A549 (cell line): ENCODE results near the gene SORCS2.

ENCODE experiments used
- CHD4 ChIP-seq: fragments of 200-600 bp; sonication (generic); IDR thresholded peaks from 2 replicates; pipeline ENCODE4 v1.6.1; 2016; ENCODE audit warnings: antibody characterized with exemption, mild to moderate bottlenecking, borderline replicate concordance
- CTCF ChIP-seq: fragments of >200 bp; sonication (Bioruptor Twin); formaldehyde crosslinking; IDR thresholded peaks from 3 replicates; pipeline ENCODE4 v1.5.1; 2016
- EHMT2 ChIP-seq: fragments of 200-600 bp; sonication (generic); IDR thresholded peaks from 2 replicates; pipeline ENCODE4 v1.6.1; 2016; ENCODE audit warnings: antibody characterized with exemption, low read depth, mild to moderate bottlenecking, moderate library complexity
- JUN ChIP-seq, 2 experiments: fragments of >200 bp; sonication (Bioruptor Twin); formaldehyde crosslinking; IDR thresholded peaks; 2 replicates in 1 of 2; 3 replicates in 1 of 2; pipeline ENCODE4 v1.6.1; 2016 to 2017
- KDM5A ChIP-seq: fragments of 200-600 bp; sonication (generic); IDR thresholded peaks from 2 replicates; pipeline ENCODE4 v1.6.1; 2016; ENCODE audit warnings: antibody characterized with exemption, mild to moderate bottlenecking
- MYC ChIP-seq: IDR thresholded peaks from 2 replicates; pipeline ENCODE4 v1.6.1; 2012; ENCODE audit warnings: mild to moderate bottlenecking, inconsistent platforms, low read length, improper control_type of control experiment, borderline replicate concordance
- REST ChIP-seq: fragments of 200-600 bp; sonication (generic); IDR thresholded peaks from 2 replicates; pipeline ENCODE4 v1.6.1; 2016; ENCODE audit warnings: antibody characterized with exemption, mild to moderate bottlenecking, moderate library complexity
- TP53 ChIP-seq: fragments of 250-450 bp; sonication (Bioruptor Pico); IDR thresholded peaks from 2 replicates; pipeline ENCODE4 v1.5.0; 2021; ENCODE audit warnings: mild to moderate bottlenecking, moderate library complexity
- TF ChIP-seq, protein P1 (sequence below): IDR thresholded peaks from 2 replicates; pipeline ENCODE4 v1.6.1; 2012
- TF ChIP-seq, protein P2 (sequence below): fragments of >200 bp; sonication (Bioruptor Twin); formaldehyde crosslinking; IDR thresholded peaks from 3 replicates; pipeline ENCODE4 v1.6.1; 2016

DNA sequence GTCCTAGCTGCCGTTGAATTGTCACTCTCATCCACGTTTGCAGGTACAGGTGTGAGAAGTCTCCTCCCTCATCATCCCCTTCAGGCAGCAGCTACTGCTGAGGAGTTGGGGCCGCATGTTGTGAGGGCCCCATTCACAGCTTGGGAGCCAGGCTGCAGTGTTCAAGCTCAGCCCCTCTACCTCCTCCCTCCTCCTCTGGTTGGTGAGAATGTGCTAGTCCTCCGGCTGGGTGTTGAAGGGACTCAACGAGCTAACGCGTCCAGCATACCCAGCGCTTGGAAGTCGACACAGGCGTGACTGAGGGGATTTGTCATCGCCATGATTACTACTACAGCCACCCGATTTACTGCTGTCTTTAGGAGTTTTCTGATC lies 324.4 kb downstream of the SORCS2 start:
- no peak for TF ChIP-seq REST
- no peak for TF ChIP-seq JUN (IDR thresholded peaks at IDR 0.05)
- TF ChIP-seq CTCF = no peak
- no peak for TF ChIP-seq CHD4
- TF ChIP-seq MYC = no peak
- TF ChIP-seq, protein P1, sequence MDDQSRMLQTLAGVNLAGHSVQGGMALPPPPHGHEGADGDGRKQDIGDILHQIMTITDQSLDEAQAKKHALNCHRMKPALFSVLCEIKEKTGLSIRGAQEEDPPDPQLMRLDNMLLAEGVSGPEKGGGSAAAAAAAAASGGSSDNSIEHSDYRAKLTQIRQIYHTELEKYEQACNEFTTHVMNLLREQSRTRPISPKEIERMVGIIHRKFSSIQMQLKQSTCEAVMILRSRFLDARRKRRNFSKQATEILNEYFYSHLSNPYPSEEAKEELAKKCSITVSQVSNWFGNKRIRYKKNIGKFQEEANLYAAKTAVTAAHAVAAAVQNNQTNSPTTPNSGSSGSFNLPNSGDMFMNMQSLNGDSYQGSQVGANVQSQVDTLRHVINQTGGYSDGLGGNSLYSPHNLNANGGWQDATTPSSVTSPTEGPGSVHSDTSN = no peak
- TF ChIP-seq TP53 = no peak
- TF ChIP-seq, protein P2, sequence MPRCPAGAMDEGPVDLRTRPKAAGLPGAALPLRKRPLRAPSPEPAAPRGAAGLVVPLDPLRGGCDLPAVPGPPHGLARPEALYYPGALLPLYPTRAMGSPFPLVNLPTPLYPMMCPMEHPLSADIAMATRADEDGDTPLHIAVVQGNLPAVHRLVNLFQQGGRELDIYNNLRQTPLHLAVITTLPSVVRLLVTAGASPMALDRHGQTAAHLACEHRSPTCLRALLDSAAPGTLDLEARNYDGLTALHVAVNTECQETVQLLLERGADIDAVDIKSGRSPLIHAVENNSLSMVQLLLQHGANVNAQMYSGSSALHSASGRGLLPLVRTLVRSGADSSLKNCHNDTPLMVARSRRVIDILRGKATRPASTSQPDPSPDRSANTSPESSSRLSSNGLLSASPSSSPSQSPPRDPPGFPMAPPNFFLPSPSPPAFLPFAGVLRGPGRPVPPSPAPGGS = no peak
- TF ChIP-seq EHMT2 = no peak
- no peak for TF ChIP-seq KDM5A
